ENCODE results near the gene DCAF16.

GRCh38 chr4:17817027-17817426, 6.5 kb upstream of the DCAF16 start:
- no peak for TF ChIP-seq POLR2AphosphoS5 (IDR thresholded peaks at IDR 0.05; ENCODE audit: low read depth, low read length)
- TF ChIP-seq POLR2A (IDR thresholded peaks at IDR 0.05; ENCODE audit: low read depth, low read length), result no peak
- no peak for TF ChIP-seq TAF1 (IDR thresholded peaks at IDR 0.05; ENCODE audit: borderline replicate concordance, low read depth, low read length)

All from GM12892 (cell line).